Measurements from ENCODE around the gene EML1.
"Not testable (repeated sequence)": the region's sequence is repeated elsewhere in the genome, so short reads cannot be mapped to it uniquely, and the experiment has no call there.

The EML1 gene

GRCh38 chr14:99937475-99938244 lies 144.4 kb downstream of the EML1 start:
- DNase-seq (ENCODE audit: low read depth in 2 of 2): no peak

GRCh38 chr14:99938376-99938775 lies 145.2 kb downstream of the EML1 start:
- DNase-seq (ENCODE audit: low read depth in 2 of 2): no peak

- no peak for DNase-seq (ENCODE audit: low read depth in 2 of 2)
Observed at GRCh38 chr14:99938896-99939295, 145.7 kb downstream of the EML1 start.

- DNase-seq (ENCODE audit: low read depth in 2 of 2): no peak
Observed at GRCh38 chr14:99939421-99939820, 146.2 kb downstream of the EML1 start.

GRCh38 chr14:99940064-99940463 lies 146.9 kb downstream of the EML1 start:
- no peak for DNase-seq (ENCODE audit: low read depth in 2 of 2)

- DNase-seq (ENCODE audit: low read depth in 2 of 2): no peak
Observed at GRCh38 chr14:99941211-99941610, 148.0 kb downstream of the EML1 start.

- DNase-seq (ENCODE audit: low read depth in 2 of 2): no peak
Observed at GRCh38 chr14:99943620-99944019, 150.4 kb downstream of the EML1 start.

GRCh38 chr14:99944241-99944651 lies 151.0 kb downstream of the EML1 start:
- no peak for DNase-seq (ENCODE audit: low read depth in 2 of 2)

GRCh38 chr14:99945732-99946651 lies 152.8 kb downstream of the EML1 start:
- DNase-seq (ENCODE audit: low read depth in 2 of 2): no peak

GRCh38 chr14:99946652-99947489 lies 153.7 kb downstream of the EML1 start:
- DNase-seq (ENCODE audit: low read depth in 2 of 2): peak in 1 of 2 donors; percentile 38

GRCh38 chr14:99947695-99948094 lies 154.5 kb downstream of the EML1 start:
- no peak for DNase-seq (ENCODE audit: low read depth in 2 of 2)

- not testable (repeated sequence) for DNase-seq (ENCODE audit: low read depth in 2 of 2)
Observed at GRCh38 chr14:99949011-99949732, 156.0 kb downstream of the EML1 start.

GRCh38 chr14:99950181-99950580 lies 157.0 kb downstream of the EML1 start:
- DNase-seq (ENCODE audit: low read depth in 2 of 2): no peak

GRCh38 chr14:99951085-99951484 lies 157.9 kb downstream of the EML1 start:
- DNase-seq (ENCODE audit: low read depth in 2 of 2): no peak

GRCh38 chr14:99952039-99952438 lies 158.8 kb downstream of the EML1 start:
- no peak for DNase-seq (ENCODE audit: low read depth in 2 of 2)

- DNase-seq (ENCODE audit: low read depth in 2 of 2): no peak
Observed at GRCh38 chr14:99952453-99952852, 159.2 kb downstream of the EML1 start.

GRCh38 chr14:99955826-99956455 lies 162.7 kb downstream of the EML1 start:
- DNase-seq (ENCODE audit: low read depth in 2 of 2): no peak

GRCh38 chr14:99958380-99958779 lies 165.2 kb downstream of the EML1 start:
- DNase-seq (ENCODE audit: low read depth in 2 of 2): no peak

- no peak for DNase-seq (ENCODE audit: low read depth in 2 of 2)
Observed at GRCh38 chr14:99961826-99962518, 168.8 kb downstream of the EML1 start.

GRCh38 chr14:99964979-99965378 lies 171.8 kb downstream of the EML1 start:
- DNase-seq (ENCODE audit: low read depth in 2 of 2): no peak
